GM23248 (cell line): Measurements from ENCODE around the gene RTN4RL2. TPM values are rescaled to one million over a fixed set of nuclear protein-coding genes. Genes with fewer than 3 reads are reported as not detected.

Experiments
- DNase-seq: peaks from one replicate; pipeline ENCODE4 v3.0.0-alpha.2; 2015
- H2AFZ ChIP-seq: fragments of 200-600 bp; sonication (generic); 2 replicates; pipeline ENCODE4 v1.6.1; 2016; ENCODE audit warnings: antibody characterized with exemption
- H3F3A ChIP-seq: fragments of 200-600 bp; sonication (generic); 2 replicates; pipeline ENCODE4 v1.6.1; 2016; ENCODE audit warnings: mild to moderate bottlenecking, antibody characterized with exemption, mixed run types; ENCODE audit not compliant: insufficient read depth
- H3K27ac ChIP-seq: fragments of 200-600 bp; sonication (generic); 2 replicates; pipeline ENCODE4 v1.5.1; 2016; ENCODE audit warnings: mild to moderate bottlenecking
- H3K27me3 ChIP-seq: fragments of 200-600 bp; sonication (generic); replicated peaks from 2 replicates; pipeline ENCODE4 v1.6.1; 2016; ENCODE audit warnings: mild to moderate bottlenecking; ENCODE audit not compliant: insufficient read depth
- H3K36me3 ChIP-seq: fragments of 200-600 bp; sonication (generic); 2 replicates; pipeline ENCODE4 v1.6.1; 2016; ENCODE audit warnings: low read depth, mild to moderate bottlenecking
- H3K4me1 ChIP-seq: fragments of 200-600 bp; sonication (generic); 2 replicates; pipeline ENCODE4 v1.6.1; 2016; ENCODE audit warnings: mild to moderate bottlenecking; ENCODE audit not compliant: insufficient read depth
- H3K4me2 ChIP-seq: fragments of 200-600 bp; sonication (generic); one replicate; pipeline ENCODE4 v1.6.1; 2016; ENCODE audit warnings: mild to moderate bottlenecking; ENCODE audit not compliant: unreplicated experiment
- H3K4me3 ChIP-seq: fragments of 200-600 bp; sonication (generic); 2 replicates; pipeline ENCODE4 v1.5.1; 2016; ENCODE audit warnings: mild to moderate bottlenecking
- H3K79me2 ChIP-seq: fragments of 200-600 bp; sonication (generic); 2 replicates; pipeline ENCODE4 v1.6.1; 2016; ENCODE audit warnings: mild to moderate bottlenecking; ENCODE audit not compliant: insufficient read depth
- H3K9ac ChIP-seq: fragments of 200-600 bp; sonication (generic); 2 replicates; pipeline ENCODE4 v1.6.1; 2016; ENCODE audit warnings: mild to moderate bottlenecking
- H3K9me2 ChIP-seq: fragments of 200-600 bp; sonication (generic); 2 replicates; pipeline ENCODE4 v1.6.1; 2016; ENCODE audit warnings: mixed run types, mild to moderate bottlenecking, moderate library complexity; ENCODE audit not compliant: insufficient read depth
- H3K9me3 ChIP-seq: fragments of 200-600 bp; sonication (generic); one replicate; pipeline ENCODE4 v1.6.1; 2017; ENCODE audit warnings: low read depth
- H4K20me1 ChIP-seq: fragments of 200-600 bp; sonication (generic); 2 replicates; pipeline ENCODE4 v1.6.0; 2016; ENCODE audit not compliant: insufficient read depth
- EZH2 ChIP-seq: fragments of 200-600 bp; sonication (generic); IDR thresholded peaks from 2 replicates; pipeline ENCODE4 v1.6.1; 2018; ENCODE audit warnings: antibody characterized with exemption, mild to moderate bottlenecking; ENCODE audit not compliant: insufficient read depth, poor library complexity, severe bottlenecking
- EZH2phosphoT487 ChIP-seq: fragments of 200-600 bp; sonication (generic); IDR thresholded peaks from 2 replicates; pipeline ENCODE4 v1.6.1; 2018; ENCODE audit warnings: antibody characterized with exemption, moderate library complexity, mild to moderate bottlenecking, low read depth; ENCODE audit not compliant: insufficient read depth
- WGBS, 2 experiments: methylation state at CpG; one replicate each; pipeline ENCODE4 v1.1.6; 2015 to 2017; ENCODE audit warnings: low lambda C conversion rate in 2 of 2, low coverage in 1 of 2; ENCODE audit errors: missing lambda C conversion rate in 2 of 2; 5-methylcytosine and 5-hydroxymethylcytosine counted together
- in situ Hi-C: fragments of 300-500 bp; cut with MboI; formaldehyde crosslinking; loops from 2 replicates; pipeline ENCODE4 v1.15.0; 2020
- polyA plus RNA-seq: library from polyadenylated mRNA; unstranded; fragments of >200 nt; fragmentation: Nextera tagmentation; extraction: Ambion mirVana; gene quantifications from 2 replicates; pipeline ENCODE4 v1.2.1, GENCODE V29; 2016
- total RNA-seq: library from RNA; depleted of rRNA; stranded (reverse); fragments of >200 nt; shearing (Covaris generic); gene quantifications from 2 replicates; pipeline ENCODE4 v1.2.3, GENCODE V29; 2014

The RTN4RL2 gene
- total and polyA plus RNA-seq, 2 experiments from 2014 or later: 0.32 to 1.1 TPM

- no peaks in the 10 kb centered on the region for H3K27me3 ChIP-seq
- no peaks in the 10 kb centered on the region for H3F3A ChIP-seq
- no peaks in the 10 kb centered on the region for H3K4me1 ChIP-seq
- DNase-seq: no peak
- H3K36me3 ChIP-seq: no peaks in the 10 kb centered on the region
- H3K4me2 ChIP-seq: no peak overlapping the region
- no peaks in the 10 kb centered on the region for H3K9me2 ChIP-seq
- H3K9me3 ChIP-seq: no peaks in the 10 kb centered on the region
- no peak overlapping the region for H2AFZ ChIP-seq
- no peaks in the 10 kb centered on the region for H3K79me2 ChIP-seq
- no peak overlapping the region for H3K4me3 ChIP-seq
- 98% methylated on average over 15 of the region's 15 CpGs for WGBS, 2 experiments
- H3K9ac ChIP-seq: no peak overlapping the region
- TF ChIP-seq EZH2phosphoT487 (no peak), EZH2 (no peak)
- no peak overlapping the region for H3K27ac ChIP-seq
- in situ Hi-C loops: no loop called here
- H4K20me1 ChIP-seq: no peaks in the 10 kb centered on the region
Observed at GRCh38 chr11:57497303-57498247, 37.2 kb downstream of the RTN4RL2 start.

DNA sequence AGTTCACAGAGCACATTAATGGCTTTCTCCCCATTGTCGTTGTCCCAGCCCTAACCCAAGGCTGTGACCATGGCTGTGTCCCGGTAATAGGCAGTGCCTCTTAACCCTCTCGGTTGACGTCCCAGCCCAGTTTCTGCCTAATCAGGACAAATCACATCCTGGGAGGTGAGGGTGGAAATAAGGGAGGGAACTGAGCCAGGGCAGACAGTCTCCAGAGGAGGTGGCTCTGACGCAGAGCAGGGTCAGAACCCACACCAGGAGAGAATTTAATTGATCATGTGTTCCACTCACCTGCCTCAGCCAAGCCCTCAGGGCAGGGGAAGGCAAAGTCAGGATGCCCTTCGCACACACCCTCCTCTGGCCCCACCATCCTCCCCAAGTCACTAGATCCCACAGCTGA is 38.2 kb downstream of the RTN4RL2 start:
- Histone ChIP-seq H3K4me3 (no peak overlapping the region), H3K36me3 (no peaks in the 10 kb centered on the region), H4K20me1 (no peaks in the 10 kb centered on the region), H3K9me3 (no peaks in the 10 kb centered on the region), H3F3A (no peaks in the 10 kb centered on the region), H3K9ac (no peak overlapping the region), H3K4me1 (no peaks in the 10 kb centered on the region), H2AFZ (no peak overlapping the region), H3K79me2 (no peaks in the 10 kb centered on the region), H3K4me2 (no peak overlapping the region), H3K27ac (no peak overlapping the region), H3K9me2 (no peaks in the 10 kb centered on the region), H3K27me3 (no peaks in the 10 kb centered on the region)
- 92 to 95% methylated on average over 6 of the region's 6 CpGs for WGBS, 2 experiments
- TF ChIP-seq EZH2phosphoT487: no peak
- DNase-seq: no peak
- in situ Hi-C loops: no loop called here

- no peak for TF ChIP-seq EZH2
- TF ChIP-seq EZH2phosphoT487: no peak
- Histone ChIP-seq H3K27me3 (no peaks in the 10 kb centered on the region), H3K27ac (no peak overlapping the region), H3K9me2 (no peaks in the 10 kb centered on the region), H3K36me3 (no peaks in the 10 kb centered on the region), H3K79me2 (no peaks in the 10 kb centered on the region), H3K4me3 (peak overlapping the region; percentile 58), H3K4me2 (peak overlapping the region; percentile 71), H4K20me1 (no peaks in the 10 kb centered on the region), H2AFZ (peak overlapping the region; percentile 71), H3K9me3 (no peaks in the 10 kb centered on the region), H3K4me1 (no peaks in the 10 kb centered on the region), H3F3A (no peaks in the 10 kb centered on the region), H3K9ac (peak overlapping the region; percentile 76)
- in situ Hi-C loops: no loop called here
- DNase-seq: peak; percentile 95
- whole genome bisulfite sequencing, 2 experiments: 4 to 8% methylated on average over 23 to 34 of the region's 35 CpGs
Observed at GRCh38 chr11:57499413-57499982, 39.2 kb downstream of the RTN4RL2 start.

- TF ChIP-seq EZH2phosphoT487 (no peak), EZH2 (no peak)
- H3K9ac ChIP-seq: peak overlapping the region; percentile 76
- H3K4me2 ChIP-seq: peak overlapping the region; percentile 71
- in situ Hi-C loops: no loop called here
- no peaks in the 10 kb centered on the region for H3K27me3 ChIP-seq
- WGBS, 2 experiments: 57 to 60% methylated on average over 12 of the region's 12 CpGs
- H2AFZ ChIP-seq: peak overlapping the region; percentile 71
- no peak overlapping the region for H3K27ac ChIP-seq
- no peaks in the 10 kb centered on the region for H3K4me1 ChIP-seq
- no peaks in the 10 kb centered on the region for H3K9me3 ChIP-seq
- H3K36me3 ChIP-seq: no peaks in the 10 kb centered on the region
- H3F3A ChIP-seq: no peaks in the 10 kb centered on the region
- H4K20me1 ChIP-seq: no peaks in the 10 kb centered on the region
- DNase-seq: no peak
- peak overlapping the region; percentile 58 for H3K4me3 ChIP-seq
- no peaks in the 10 kb centered on the region for H3K79me2 ChIP-seq
- H3K9me2 ChIP-seq: no peaks in the 10 kb centered on the region
Observed at GRCh38 chr11:57499983-57500461, 39.7 kb downstream of the RTN4RL2 start.
